Natural killer cell (primary cell): ENCODE measurements around the gene GSN. TPM values are rescaled to one million over a fixed set of nuclear protein-coding genes. Genes with fewer than 3 reads are reported as not detected.
A peak's percentile ranks its signal among the peaks of the same experiment; 100 is the strongest.

Source experiments
- ATAC-seq, 3 donors: fragments of 150-1000 bp in 2 of 3; fragments of 200-7000 bp in 1 of 3; cut with Tn5 transposase; 1 replicate in 1 of 3; 2 replicates in 2 of 3; pipeline ENCODE4 v1.10.0; 2021; ENCODE audit warnings: mild to moderate bottlenecking in 2 of 3, moderate library complexity in 2 of 3
- DNase-seq, 2 donors: peaks; one replicate each; pipeline versions ENCODE4 v3.0.0 to v3.0.0-alpha.2; 2013 to 2021; ENCODE audit warnings: mixed read lengths in 1 of 2
- H3K27ac ChIP-seq: one replicate; pipeline ENCODE4 v1.5.1; 2013; ENCODE audit warnings: mild to moderate bottlenecking, low read length
- H3K27me3 ChIP-seq: one replicate; pipeline ENCODE4 v1.6.1; 2013; ENCODE audit warnings: low read length; ENCODE audit not compliant: control insufficient read depth, insufficient read depth
- H3K36me3 ChIP-seq: one replicate; pipeline ENCODE4 v1.6.1; 2013; ENCODE audit warnings: low read length; ENCODE audit not compliant: control insufficient read depth, insufficient read depth
- H3K4me1 ChIP-seq: one replicate; pipeline ENCODE4 v1.6.1; 2013; ENCODE audit warnings: low read length; ENCODE audit not compliant: control insufficient read depth, insufficient read depth
- H3K4me3 ChIP-seq: one replicate; pipeline ENCODE4 v1.5.1; 2013; ENCODE audit warnings: low read length
- H3K9me3 ChIP-seq: one replicate; pipeline ENCODE4 v1.6.1; 2013; ENCODE audit warnings: low read length; ENCODE audit not compliant: control insufficient read depth, insufficient read depth
- H3K27ac Mint-ChIP-seq, 2 donors: one replicate each; pipeline ENCODE4 v1.8.0; 2022; ENCODE audit warnings: mild to moderate bottlenecking in 2 of 2, mixed read lengths in 2 of 2, moderate library complexity in 1 of 2
- H3K27me3 Mint-ChIP-seq, 2 donors: one replicate each; pipeline ENCODE4 v1.8.0; 2022; ENCODE audit warnings: low read depth in 2 of 2, mixed read lengths in 2 of 2
- H3K36me3 Mint-ChIP-seq: one replicate; pipeline ENCODE4 v1.8.0; 2022; ENCODE audit warnings: mixed read lengths
- H3K4me1 Mint-ChIP-seq, 2 donors: one replicate each; pipeline ENCODE4 v1.8.0; 2022; ENCODE audit warnings: mixed read lengths in 2 of 2
- H3K4me3 Mint-ChIP-seq: one replicate; pipeline ENCODE4 v1.8.0; 2022; ENCODE audit warnings: mild to moderate bottlenecking, moderate library complexity, mixed read lengths
- H3K9me3 Mint-ChIP-seq, 2 donors: one replicate each; pipeline ENCODE4 v1.8.0; 2022; ENCODE audit warnings: mixed read lengths in 2 of 2
- whole genome bisulfite sequencing: methylation state at CpG from one replicate; pipeline ENCODE4 v1.1.7; 2013; ENCODE audit warnings: missing lambda C conversion rate; ENCODE audit not compliant: insufficient coverage; 5-methylcytosine and 5-hydroxymethylcytosine counted together
- intact Hi-C: fragments of 100-400 bp; cut with micrococcal nuclease; formaldehyde crosslinking; loops from one replicate; pipeline ENCODE4 v1.14.2; 2022
- total RNA-seq, 4 donors: library from RNA; stranded (reverse); fragments of 120-200 nt in 1 of 4; gene quantifications; one replicate each; pipeline versions ENCODE4 v1.2.3 to v1.2.4, GENCODE V29; 2013 to 2022
- TF ChIP-seq, protein P1 (sequence below): fragments of 200-600 bp; IDR thresholded peaks from one replicate; pipeline ENCODE4 v1.8.0; 2022; ENCODE audit warnings: antibody characterized with exemption

GSN gene
- total RNA-seq, 3 donors from 2014 or later (not counting 1 experiment from before 2014, with no cell fraction given) = 92.9 to 103 (median 103) TPM

DNA sequence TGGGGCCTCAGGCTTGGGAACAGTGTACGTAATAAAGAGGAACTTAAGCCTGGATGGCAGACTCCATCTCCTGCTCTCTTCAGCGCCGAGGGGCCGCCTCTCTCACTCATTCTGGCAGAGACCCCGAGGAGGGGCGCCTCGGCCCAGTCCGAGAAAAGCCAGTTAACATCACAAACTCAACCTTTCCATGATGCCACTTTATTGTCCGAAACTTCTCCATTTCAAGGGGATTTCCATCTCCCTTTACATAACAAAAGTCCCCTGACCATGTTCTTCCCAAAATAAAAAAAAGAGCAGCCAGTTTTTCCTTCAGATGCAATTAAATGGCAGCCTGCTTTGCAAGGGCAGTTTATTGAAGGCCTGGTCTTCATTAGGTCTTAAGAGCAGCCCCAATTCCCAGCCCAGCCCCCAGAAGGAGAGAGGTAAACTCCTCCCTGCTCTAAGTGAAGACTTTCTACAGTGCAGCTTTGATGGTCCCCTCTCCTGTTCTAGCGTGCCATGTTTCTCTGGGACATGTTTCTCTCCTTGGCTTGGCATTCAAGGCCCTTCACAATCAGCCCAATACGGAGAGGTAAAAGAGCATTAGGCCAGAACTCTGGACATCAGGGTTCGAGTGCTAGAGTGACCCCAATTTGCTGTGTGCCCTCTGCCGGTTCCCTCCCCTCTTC is 46.8 kb upstream of the GSN start:
- Histone ChIP-seq H3K27me3 (no peaks in the 10 kb centered on the region), H3K9me3 (no peaks in the 10 kb centered on the region), H3K27ac (no peak overlapping the region), H3K4me1 (no peaks in the 10 kb centered on the region), H3K4me3 (no peak overlapping the region), H3K36me3 (no peaks in the 10 kb centered on the region)
- ATAC-seq (no peak), DNase-seq (no peak)
- no peaks in the 10 kb centered on the region for H3K27me3 Mint-ChIP-seq
- WGBS = 69% methylated on average over 13 of the region's 13 CpGs
- peaks cover 4 to 5% of the 10 kb centered on the region in 2 donors for H3K4me1 Mint-ChIP-seq
- TF ChIP-seq, protein P1, sequence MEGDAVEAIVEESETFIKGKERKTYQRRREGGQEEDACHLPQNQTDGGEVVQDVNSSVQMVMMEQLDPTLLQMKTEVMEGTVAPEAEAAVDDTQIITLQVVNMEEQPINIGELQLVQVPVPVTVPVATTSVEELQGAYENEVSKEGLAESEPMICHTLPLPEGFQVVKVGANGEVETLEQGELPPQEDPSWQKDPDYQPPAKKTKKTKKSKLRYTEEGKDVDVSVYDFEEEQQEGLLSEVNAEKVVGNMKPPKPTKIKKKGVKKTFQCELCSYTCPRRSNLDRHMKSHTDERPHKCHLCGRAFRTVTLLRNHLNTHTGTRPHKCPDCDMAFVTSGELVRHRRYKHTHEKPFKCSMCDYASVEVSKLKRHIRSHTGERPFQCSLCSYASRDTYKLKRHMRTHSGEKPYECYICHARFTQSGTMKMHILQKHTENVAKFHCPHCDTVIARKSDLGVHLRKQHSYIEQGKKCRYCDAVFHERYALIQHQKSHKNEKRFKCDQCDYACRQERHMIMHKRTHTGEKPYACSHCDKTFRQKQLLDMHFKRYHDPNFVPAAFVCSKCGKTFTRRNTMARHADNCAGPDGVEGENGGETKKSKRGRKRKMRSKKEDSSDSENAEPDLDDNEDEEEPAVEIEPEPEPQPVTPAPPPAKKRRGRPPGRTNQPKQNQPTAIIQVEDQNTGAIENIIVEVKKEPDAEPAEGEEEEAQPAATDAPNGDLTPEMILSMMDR = no peak
- H3K27ac Mint-ChIP-seq = no peak overlapping the region
- H3K36me3 Mint-ChIP-seq = no peaks in the 10 kb centered on the region
- H3K4me3 Mint-ChIP-seq = no peak overlapping the region
- intact Hi-C loops = no loop called here
- H3K9me3 Mint-ChIP-seq = no peaks in the 10 kb centered on the region

DNA sequence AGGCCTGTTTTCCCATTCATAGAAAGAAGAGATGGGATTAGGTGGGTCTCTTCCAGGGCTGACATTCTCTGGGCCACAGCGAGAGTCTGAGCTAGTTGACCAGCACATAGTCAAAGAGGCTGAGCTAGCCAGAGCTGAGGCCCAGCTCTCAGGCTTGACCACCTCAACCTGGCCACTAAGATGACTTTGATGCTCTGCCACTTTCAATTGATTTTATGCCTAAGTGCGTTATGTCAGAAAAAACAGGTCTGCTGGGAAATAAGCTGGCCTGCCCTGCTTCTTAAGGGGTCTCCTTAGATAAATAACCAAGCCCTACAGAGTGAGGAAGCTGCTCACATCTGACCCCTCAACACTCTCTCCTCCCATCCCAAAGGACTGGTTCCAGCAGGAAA is 46.3 kb upstream of the GSN start:
- H3K9me3 ChIP-seq = no peaks in the 10 kb centered on the region
- no peak overlapping the region for H3K4me3 ChIP-seq
- no peaks in the 10 kb centered on the region for H3K36me3 ChIP-seq
- 100% methylated on average over 2 of the region's 2 CpGs for WGBS
- H3K27ac ChIP-seq = no peak overlapping the region
- H3K9me3 Mint-ChIP-seq = no peaks in the 10 kb centered on the region
- H3K4me1 Mint-ChIP-seq = peaks cover 4 to 5% of the 10 kb centered on the region in 2 donors
- H3K27me3 Mint-ChIP-seq = no peaks in the 10 kb centered on the region
- no peaks in the 10 kb centered on the region for H3K36me3 Mint-ChIP-seq
- H3K4me3 Mint-ChIP-seq = no peak overlapping the region
- H3K27me3 ChIP-seq = no peaks in the 10 kb centered on the region
- DNase-seq = no peak
- intact Hi-C loops = no loop called here
- no peak overlapping the region for H3K27ac Mint-ChIP-seq
- ATAC-seq = no peak
- no peaks in the 10 kb centered on the region for H3K4me1 ChIP-seq
- TF ChIP-seq, protein P1 = no peak

DNA sequence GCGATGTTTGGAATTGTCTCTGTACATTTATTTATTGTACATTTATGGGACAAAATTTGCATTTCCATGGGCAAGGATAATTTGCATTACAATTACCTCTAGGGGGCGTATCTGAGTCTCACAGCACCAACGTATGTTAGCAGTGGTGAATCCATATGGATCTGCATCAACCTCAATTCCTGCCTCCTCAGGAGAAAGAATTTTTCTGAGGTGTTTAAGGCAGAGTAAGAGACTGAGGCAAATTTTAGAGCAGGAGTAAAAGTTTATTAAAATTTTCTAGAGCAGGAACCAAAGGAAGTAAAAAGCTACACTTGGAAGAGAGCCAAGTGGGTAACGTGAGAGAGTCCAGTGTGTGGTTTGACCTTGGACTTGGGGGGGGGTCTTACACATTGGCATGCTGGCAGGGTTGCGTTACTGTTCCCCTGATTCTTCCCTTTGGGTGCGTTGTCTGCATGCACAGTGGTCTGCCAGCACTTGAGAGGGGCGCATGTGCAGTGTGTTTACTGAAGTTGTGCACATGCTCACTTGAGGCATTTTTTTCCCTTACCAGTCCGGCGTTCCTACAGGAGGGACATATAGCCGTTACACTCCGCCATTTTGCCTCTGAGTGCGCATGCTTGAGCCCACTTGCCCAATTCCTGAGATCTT is 45.3 kb upstream of the GSN start:
- TF ChIP-seq, protein P1 = peak; percentile 70
- intact Hi-C loops = no loop called here
- Histone ChIP-seq H3K27me3 (no peaks in the 10 kb centered on the region), H3K27ac (no peak overlapping the region), H3K9me3 (no peaks in the 10 kb centered on the region), H3K4me1 (peaks cover under 1% of the 10 kb centered on the region), H3K4me3 (no peak overlapping the region), H3K36me3 (no peaks in the 10 kb centered on the region)
- no peaks in the 10 kb centered on the region for H3K27me3 Mint-ChIP-seq
- H3K4me1 Mint-ChIP-seq = peaks cover 4 to 5% of the 10 kb centered on the region in 2 donors
- no peaks in the 10 kb centered on the region for H3K9me3 Mint-ChIP-seq
- no peak overlapping the region for H3K4me3 Mint-ChIP-seq
- ATAC-seq = peak in 1 of 3 donors; percentile 45
- DNase-seq = peak in 1 of 2 donors; percentile 45
- H3K36me3 Mint-ChIP-seq = no peaks in the 10 kb centered on the region
- H3K27ac Mint-ChIP-seq = no peak overlapping the region
- WGBS = 69% methylated on average over 11 of the region's 12 CpGs
